CD4-positive, alpha-beta T cell treated with Interleukin-1 beta for 1 hour (primary cell): Measurements from ENCODE around the gene SCN2A.

Experiments used
- DNase-seq, 2 donors: peaks; one replicate each; pipeline ENCODE4 v3.0.0-alpha.2; 2020 to 2022

SCN2A gene

GRCh38 chr2:165427686-165428085 lies 188.5 kb downstream of the SCN2A start:
- no peak for DNase-seq

- no peak for DNase-seq
Observed at GRCh38 chr2:165428926-165429325, 189.7 kb downstream of the SCN2A start.

- no peak for DNase-seq
Observed at GRCh38 chr2:165431014-165431413, 191.8 kb downstream of the SCN2A start.

GRCh38 chr2:165432234-165432966 lies 193.2 kb downstream of the SCN2A start:
- DNase-seq: no peak

GRCh38 chr2:165434865-165435496 lies 195.8 kb downstream of the SCN2A start:
- no peak for DNase-seq

- DNase-seq: no peak
Observed at GRCh38 chr2:165435611-165436010, 196.4 kb downstream of the SCN2A start.

- no peak for DNase-seq
Observed at GRCh38 chr2:165436559-165436958, 197.3 kb downstream of the SCN2A start.

GRCh38 chr2:165440367-165440766 lies 201.2 kb downstream of the SCN2A start:
- no peak for DNase-seq
